DOHH2 (cell line): ENCODE results near the gene CYB5D1.

ENCODE experiments used
- CTCF ChIP-seq: fragments of 200-600 bp; sonication (generic); IDR thresholded peaks from one replicate; pipeline ENCODE4 v1.5.1; 2014; ENCODE audit warnings: antibody characterized with exemption, mild to moderate bottlenecking, low read depth, low read length; ENCODE audit not compliant: poor library complexity, severe bottlenecking
- EZH2phosphoT487 ChIP-seq: fragments of 200-600 bp; sonication (generic); IDR thresholded peaks from 2 replicates; pipeline ENCODE4 v1.6.1; 2017; ENCODE audit warnings: borderline replicate concordance, mild to moderate bottlenecking, antibody characterized with exemption, low read length, moderate library complexity, mixed read lengths

GRCh38 chr17:7834542-7834956, 23.3 kb upstream of the CYB5D1 start:
- no peak for TF ChIP-seq CTCF
- TF ChIP-seq EZH2phosphoT487 = no peak
